Cardiac atrium fibroblast (primary cell): ENCODE measurements around the gene ZYX. TPM values are rescaled to one million over a fixed set of nuclear protein-coding genes. Genes with fewer than 3 reads are reported as not detected.

Experiments
- total RNA-seq: library from RNA; depleted of rRNA; stranded (reverse); fragments of >200 nt; gene quantifications from 2 replicates; pipeline ENCODE4 v1.2.3, GENCODE V29; 2015

The ZYX gene
- 148 and 198 TPM in 2 replicates for total RNA-seq

GRCh38 chr7:143380646-143381426, at the start of gene ZYX:
Gene ZYX (plus strand): TSS chr7:143381345. CDS start chr7:143381572, 227 bp downstream.

GRCh38 chr7:143362131-143363015, 18.8 kb upstream of the ZYX start, which contains the start of gene FAM131B:
Gene FAM131B (minus strand): TSS chr7:143362713. CDS start chr7:143362603, 110 bp downstream.

DNA sequence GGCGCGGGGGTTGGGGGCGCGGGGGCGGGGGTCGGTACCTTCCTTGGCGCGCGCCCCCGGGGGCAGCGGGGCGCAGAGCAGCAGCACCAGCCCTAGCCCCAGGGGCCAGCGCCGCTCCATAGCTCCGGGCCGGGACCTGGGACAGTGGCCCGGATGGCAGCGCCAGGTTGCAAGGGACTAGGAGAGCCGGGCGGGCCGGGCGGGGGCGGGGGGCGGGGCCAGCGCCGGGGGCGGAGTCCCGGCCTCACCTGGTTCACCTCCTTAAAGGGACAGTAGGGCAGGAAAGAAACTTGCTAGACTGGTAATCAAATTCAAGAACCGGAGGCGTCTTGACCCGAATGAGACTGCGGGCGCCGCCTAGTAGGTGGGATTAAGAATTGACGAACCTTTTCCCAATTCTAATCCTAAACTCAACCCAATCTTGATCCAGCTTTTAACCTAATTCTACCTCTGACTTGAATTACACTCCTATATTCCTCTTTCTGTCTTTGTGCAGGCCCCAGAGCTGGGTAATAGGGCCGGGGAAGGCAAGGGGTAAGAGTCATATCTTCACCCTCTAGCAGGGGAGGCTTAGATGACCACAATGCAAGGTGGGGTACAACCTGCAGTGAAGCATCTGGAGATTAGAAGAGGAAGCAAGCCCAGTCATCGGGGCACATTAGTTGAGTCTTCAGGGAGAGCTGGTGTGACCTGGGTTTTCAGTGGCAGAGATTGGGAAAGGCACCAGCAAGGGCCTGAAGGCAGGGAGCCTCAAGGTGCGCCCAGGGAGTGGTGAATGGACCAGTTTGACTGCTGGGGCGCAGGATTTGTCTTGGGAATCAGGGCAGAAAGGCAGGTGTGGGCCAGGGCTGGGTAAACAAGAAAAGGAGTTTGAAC, 27.8 kb downstream of the ZYX start, which contains the start of gene EPHA1:
Gene EPHA1, minus strand, starts transcription at position 171 of the 876 bp plus-strand sequence. Its CDS starts 51 bp downstream, at position 120.

Other genes starting within 250 kb of the ZYX start
- gene PIP, start 249.3 kb upstream of the ZYX start, total RNA-seq, result 0.32 and 2.9 TPM in 2 replicates
- gene TAS2R39, start 197.9 kb upstream of the ZYX start, total RNA-seq, result not detected in 2 replicates
- not detected in 2 replicates for gene TAS2R40, start 159.3 kb upstream of the ZYX start, total RNA-seq
- gene GSTK1, start 117.9 kb upstream of the ZYX start, total RNA-seq, result 126 and 130 TPM in 2 replicates
- not detected in 2 replicates for gene TMEM139, start 96.4 kb upstream of the ZYX start, total RNA-seq
- 6.7 and 9.1 TPM in 2 replicates for gene CASP2, start 93.0 kb upstream of the ZYX start, total RNA-seq
- not detected in 2 replicates for gene CLCN1, start 65.2 kb upstream of the ZYX start, total RNA-seq
- gene FAM131B, start 18.6 kb upstream of the ZYX start, total RNA-seq, result 0.36 and 0.97 TPM in 2 replicates
- not detected in 2 replicates for gene EPHA1, start 27.5 kb downstream of the ZYX start, total RNA-seq
- not detected in 2 replicates for gene TAS2R60, start 62.1 kb downstream of the ZYX start, total RNA-seq
- gene TAS2R41, start 96.5 kb downstream of the ZYX start, total RNA-seq, result not detected in 2 replicates
- not detected in 2 replicates for gene CTAGE15, start 190.5 kb downstream of the ZYX start, total RNA-seq
- gene TCAF2, start 239.6 kb downstream of the ZYX start, total RNA-seq, result 7.8 and 12.3 TPM in 2 replicates